Neural cell (in vitro differentiated cells): ENCODE results near the gene SLC24A5. TPM values are rescaled to one million over a fixed set of nuclear protein-coding genes. Genes with fewer than 3 reads are reported as not detected.

Experiments
- H2AFZ ChIP-seq: fragments of 200-600, 300-800 bp; sonication (generic), shearing (Covaris generic); 2 replicates; pipeline ENCODE4 v1.6.0; 2014; ENCODE audit warnings: low read depth, mild to moderate bottlenecking, antibody characterized with exemption, low read length, moderate library complexity
- H3F3A ChIP-seq: fragments of 200-600 bp; shearing (Covaris generic); 2 replicates; pipeline ENCODE4 v1.6.1; 2016; ENCODE audit warnings: mild to moderate bottlenecking, moderate library complexity, mixed read lengths, antibody characterized with exemption, low read length; ENCODE audit not compliant: insufficient read depth, poor library complexity, severe bottlenecking
- H3K27ac ChIP-seq: fragments of 200-600, 300-800 bp; sonication (generic), shearing (Covaris generic); 2 replicates; pipeline ENCODE4 v1.5.1; 2014; ENCODE audit warnings: mild to moderate bottlenecking, low read length, moderate library complexity
- H3K27me3 ChIP-seq: fragments of 300-800, 200-600 bp; sonication (generic), shearing (Covaris generic); 2 replicates; pipeline ENCODE4 v1.6.0; 2014; ENCODE audit warnings: mild to moderate bottlenecking, low read depth, low read length, moderate library complexity; ENCODE audit not compliant: insufficient read depth
- H3K36me3 ChIP-seq: fragments of 300-800, 200-600 bp; sonication (generic), shearing (Covaris generic); 2 replicates; pipeline ENCODE4 v1.5.1; 2014; ENCODE audit warnings: mild to moderate bottlenecking, antibody characterized with exemption, low read length, moderate library complexity; ENCODE audit not compliant: insufficient read depth
- H3K4me2 ChIP-seq: fragments of 300-800, 200-600 bp; sonication (generic), shearing (Covaris generic); 2 replicates; pipeline ENCODE4 v1.6.0; 2014; ENCODE audit warnings: mild to moderate bottlenecking, low read length
- H3K4me3 ChIP-seq: fragments of 300-800, 200-600 bp; sonication (generic), shearing (Covaris generic); 2 replicates; pipeline ENCODE4 v1.5.1; 2014; ENCODE audit warnings: mild to moderate bottlenecking, low read length, moderate library complexity
- H3K79me2 ChIP-seq: fragments of 200-600 bp; shearing (Covaris generic); replicated peaks from 2 replicates; pipeline ENCODE4 v1.6.0; 2014; ENCODE audit warnings: mild to moderate bottlenecking, low read length, moderate library complexity; ENCODE audit not compliant: insufficient read depth
- H3K9ac ChIP-seq: fragments of 300-800, 200-600 bp; sonication (generic), shearing (Covaris generic); 2 replicates; pipeline ENCODE4 v1.6.1; 2016; ENCODE audit warnings: mild to moderate bottlenecking, low read length, mixed read lengths
- H3K9me2 ChIP-seq: fragments of 200-600 bp; shearing (Covaris generic); 2 replicates; pipeline ENCODE4 v1.6.1; 2016; ENCODE audit warnings: mild to moderate bottlenecking, low read length, mixed read lengths; ENCODE audit not compliant: insufficient read depth
- H3K9me3 ChIP-seq: fragments of 200-600, 300-800 bp; sonication (generic), shearing (Covaris generic); 2 replicates; pipeline ENCODE4 v1.6.1; 2016; ENCODE audit warnings: mild to moderate bottlenecking, mixed run types, low read length, moderate library complexity, mixed read lengths
- H4K20me1 ChIP-seq: fragments of 200-600 bp; shearing (Covaris generic); 2 replicates; pipeline ENCODE4 v1.6.1; 2016; ENCODE audit warnings: mild to moderate bottlenecking, mixed run types; ENCODE audit not compliant: insufficient read depth
- EP300 ChIP-seq: fragments of 450-650 bp; conservative IDR thresholded peaks from 2 replicates; pipeline ENCODE4 v1.6.1; 2014; ENCODE audit warnings: antibody characterized with exemption, mild to moderate bottlenecking, moderate library complexity; ENCODE audit not compliant: poor library complexity, severe bottlenecking
- EZH2 ChIP-seq: fragments of 200-600, 300-800 bp; shearing (Covaris generic), sonication (generic); IDR thresholded peaks from 2 replicates; pipeline ENCODE4 v1.6.1; 2014; ENCODE audit warnings: antibody characterized with exemption, low read length, borderline replicate concordance, mild to moderate bottlenecking; ENCODE audit not compliant: insufficient read depth, poor library complexity, severe bottlenecking
- MXI1 ChIP-seq: fragments of 450-650 bp; conservative IDR thresholded peaks from 2 replicates; pipeline ENCODE4 v1.6.1; 2014; ENCODE audit warnings: antibody characterized with exemption, mild to moderate bottlenecking; ENCODE audit not compliant: poor library complexity, severe bottlenecking
- POLR2AphosphoS5 ChIP-seq: IDR thresholded peaks from 2 replicates; pipeline ENCODE4 v1.6.1; 2012
- RAD21 ChIP-seq: fragments of 450-650 bp; conservative IDR thresholded peaks from 2 replicates; pipeline ENCODE4 v1.6.1; 2014; ENCODE audit warnings: antibody characterized with exemption, mild to moderate bottlenecking, moderate library complexity
- SMC3 ChIP-seq: fragments of 450-650 bp; conservative IDR thresholded peaks from 2 replicates; pipeline ENCODE4 v1.6.1; 2014; ENCODE audit warnings: antibody characterized with exemption, mild to moderate bottlenecking, moderate library complexity; ENCODE audit not compliant: poor library complexity
- TAF1 ChIP-seq: IDR thresholded peaks from 2 replicates; pipeline ENCODE4 v1.6.1; 2012; ENCODE audit warnings: low read depth
- polyA plus RNA-seq: library from polyadenylated mRNA; depleted of rRNA; stranded (reverse); fragments of >200 nt; gene quantifications from 2 replicates; pipeline ENCODE4 v1.2.3, GENCODE V29; 2014
- TF ChIP-seq, protein P1 (sequence below): fragments of 450-650 bp; IDR thresholded peaks from 2 replicates; pipeline ENCODE4 v1.5.1; 2014; ENCODE audit warnings: antibody characterized with exemption, mild to moderate bottlenecking, moderate library complexity; ENCODE audit not compliant: poor library complexity, severe bottlenecking
- TF ChIP-seq, protein P2 (sequence below): IDR thresholded peaks from 2 replicates; pipeline ENCODE4 v1.6.1; 2012; ENCODE audit warnings: borderline replicate concordance

Gene SLC24A5
- polyA plus RNA-seq, 1 donor from 2014 or later, result 0.78 TPM

DNA sequence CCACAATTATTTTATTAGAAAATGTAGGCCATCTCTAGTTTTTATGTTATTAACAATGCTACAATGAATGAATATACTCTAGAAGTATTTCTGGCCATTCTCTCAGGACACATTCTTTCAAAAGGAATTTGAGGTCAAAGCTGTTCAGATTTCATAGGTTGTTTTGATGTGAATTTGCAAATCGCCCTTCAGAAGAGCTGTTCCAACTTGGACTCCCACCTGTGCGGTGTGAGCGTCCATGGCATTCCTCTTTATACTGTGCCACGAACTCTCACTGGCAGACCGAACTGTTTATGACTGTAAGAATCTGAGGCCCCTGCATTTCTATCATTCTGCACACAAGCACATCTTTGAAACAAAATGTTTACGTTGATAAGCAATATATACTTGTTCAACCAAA is 18.6 kb upstream of the SLC24A5 start:
- TF ChIP-seq EP300, result no peak
- no peak for TF ChIP-seq EZH2
- no peak for TF ChIP-seq POLR2AphosphoS5
- TF ChIP-seq, protein P1, sequence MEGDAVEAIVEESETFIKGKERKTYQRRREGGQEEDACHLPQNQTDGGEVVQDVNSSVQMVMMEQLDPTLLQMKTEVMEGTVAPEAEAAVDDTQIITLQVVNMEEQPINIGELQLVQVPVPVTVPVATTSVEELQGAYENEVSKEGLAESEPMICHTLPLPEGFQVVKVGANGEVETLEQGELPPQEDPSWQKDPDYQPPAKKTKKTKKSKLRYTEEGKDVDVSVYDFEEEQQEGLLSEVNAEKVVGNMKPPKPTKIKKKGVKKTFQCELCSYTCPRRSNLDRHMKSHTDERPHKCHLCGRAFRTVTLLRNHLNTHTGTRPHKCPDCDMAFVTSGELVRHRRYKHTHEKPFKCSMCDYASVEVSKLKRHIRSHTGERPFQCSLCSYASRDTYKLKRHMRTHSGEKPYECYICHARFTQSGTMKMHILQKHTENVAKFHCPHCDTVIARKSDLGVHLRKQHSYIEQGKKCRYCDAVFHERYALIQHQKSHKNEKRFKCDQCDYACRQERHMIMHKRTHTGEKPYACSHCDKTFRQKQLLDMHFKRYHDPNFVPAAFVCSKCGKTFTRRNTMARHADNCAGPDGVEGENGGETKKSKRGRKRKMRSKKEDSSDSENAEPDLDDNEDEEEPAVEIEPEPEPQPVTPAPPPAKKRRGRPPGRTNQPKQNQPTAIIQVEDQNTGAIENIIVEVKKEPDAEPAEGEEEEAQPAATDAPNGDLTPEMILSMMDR, result no peak
- TF ChIP-seq, protein P2, sequence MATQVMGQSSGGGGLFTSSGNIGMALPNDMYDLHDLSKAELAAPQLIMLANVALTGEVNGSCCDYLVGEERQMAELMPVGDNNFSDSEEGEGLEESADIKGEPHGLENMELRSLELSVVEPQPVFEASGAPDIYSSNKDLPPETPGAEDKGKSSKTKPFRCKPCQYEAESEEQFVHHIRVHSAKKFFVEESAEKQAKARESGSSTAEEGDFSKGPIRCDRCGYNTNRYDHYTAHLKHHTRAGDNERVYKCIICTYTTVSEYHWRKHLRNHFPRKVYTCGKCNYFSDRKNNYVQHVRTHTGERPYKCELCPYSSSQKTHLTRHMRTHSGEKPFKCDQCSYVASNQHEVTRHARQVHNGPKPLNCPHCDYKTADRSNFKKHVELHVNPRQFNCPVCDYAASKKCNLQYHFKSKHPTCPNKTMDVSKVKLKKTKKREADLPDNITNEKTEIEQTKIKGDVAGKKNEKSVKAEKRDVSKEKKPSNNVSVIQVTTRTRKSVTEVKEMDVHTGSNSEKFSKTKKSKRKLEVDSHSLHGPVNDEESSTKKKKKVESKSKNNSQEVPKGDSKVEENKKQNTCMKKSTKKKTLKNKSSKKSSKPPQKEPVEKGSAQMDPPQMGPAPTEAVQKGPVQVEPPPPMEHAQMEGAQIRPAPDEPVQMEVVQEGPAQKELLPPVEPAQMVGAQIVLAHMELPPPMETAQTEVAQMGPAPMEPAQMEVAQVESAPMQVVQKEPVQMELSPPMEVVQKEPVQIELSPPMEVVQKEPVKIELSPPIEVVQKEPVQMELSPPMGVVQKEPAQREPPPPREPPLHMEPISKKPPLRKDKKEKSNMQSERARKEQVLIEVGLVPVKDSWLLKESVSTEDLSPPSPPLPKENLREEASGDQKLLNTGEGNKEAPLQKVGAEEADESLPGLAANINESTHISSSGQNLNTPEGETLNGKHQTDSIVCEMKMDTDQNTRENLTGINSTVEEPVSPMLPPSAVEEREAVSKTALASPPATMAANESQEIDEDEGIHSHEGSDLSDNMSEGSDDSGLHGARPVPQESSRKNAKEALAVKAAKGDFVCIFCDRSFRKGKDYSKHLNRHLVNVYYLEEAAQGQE, result no peak
- no peak for TF ChIP-seq SMC3
- TF ChIP-seq RAD21, result no peak
- no peak for TF ChIP-seq MXI1
- TF ChIP-seq TAF1, result no peak
- H3K9ac ChIP-seq, result no peak overlapping the region

GRCh38 chr15:48103647-48104046 is 17.1 kb upstream of the SLC24A5 start:
- Histone ChIP-seq H4K20me1 (no peaks in the 10 kb centered on the region), H3K9ac (no peak overlapping the region), H3K27ac (no peak overlapping the region), H3K36me3 (no peaks in the 10 kb centered on the region), H3K9me2 (no peaks in the 10 kb centered on the region), H2AFZ (no peak overlapping the region), H3K79me2 (no peaks in the 10 kb centered on the region), H3K27me3 (no peaks in the 10 kb centered on the region), H3F3A (no peaks in the 10 kb centered on the region), H3K4me2 (no peak overlapping the region), H3K4me3 (no peak overlapping the region), H3K9me3 (no peaks in the 10 kb centered on the region)
- TF ChIP-seq, protein P1, result no peak
- TF ChIP-seq POLR2AphosphoS5, result no peak
- no peak for TF ChIP-seq MXI1
- TF ChIP-seq EP300, result no peak
- no peak for TF ChIP-seq TAF1
- TF ChIP-seq RAD21, result no peak
- no peak for TF ChIP-seq SMC3
- TF ChIP-seq EZH2, result no peak
- TF ChIP-seq, protein P2, result no peak

More for the DNA sequence above, 18.6 kb upstream of the SLC24A5 start:
- Histone ChIP-seq H4K20me1 (no peaks in the 10 kb centered on the region), H3K36me3 (no peaks in the 10 kb centered on the region), H3K4me2 (no peak overlapping the region), H2AFZ (no peak overlapping the region), H3K4me3 (no peak overlapping the region), H3K9me2 (no peaks in the 10 kb centered on the region), H3K27me3 (no peaks in the 10 kb centered on the region), H3K27ac (no peak overlapping the region), H3F3A (no peaks in the 10 kb centered on the region), H3K9me3 (no peaks in the 10 kb centered on the region), H3K79me2 (no peaks in the 10 kb centered on the region)
